GM12891 (cell line): ENCODE measurements around the gene ABCC4.

ENCODE experiments used
- PAX5 ChIP-seq: IDR thresholded peaks from 2 replicates; pipeline ENCODE4 v1.6.1; 2011; ENCODE audit warnings: low read length, moderate library complexity, mild to moderate bottlenecking; ENCODE audit not compliant: insufficient read depth, severe bottlenecking
- POLR2A ChIP-seq: IDR thresholded peaks from 2 replicates; pipeline ENCODE4 v1.6.1; 2011; ENCODE audit warnings: low read depth, low read length, control low read depth
- POLR2AphosphoS5 ChIP-seq: IDR thresholded peaks from 2 replicates; pipeline ENCODE4 v1.6.1; 2011; ENCODE audit warnings: low read depth, low read length, control low read depth
- TAF1 ChIP-seq: IDR thresholded peaks from 2 replicates; pipeline ENCODE4 v1.6.1; 2011; ENCODE audit warnings: low read depth, low read length, control low read depth

GRCh38 chr13:95123726-95124125 is 177.5 kb downstream of the ABCC4 start:
- TF ChIP-seq POLR2A, result no peak
- no peak for TF ChIP-seq POLR2AphosphoS5
- TF ChIP-seq PAX5, result no peak
- no peak for TF ChIP-seq TAF1
